SK-N-SH treated with all-trans-retinoic acid at 6 μM for 48 hours (cell line): Measurements from ENCODE around the gene GCLC.

ENCODE experiments used
- ATAC-seq: fragments of 200-7000 bp; cut with Tn5 transposase; 3 replicates; pipeline ENCODE4 v1.9.1; 2020; ENCODE audit warnings: mild to moderate bottlenecking, moderate library complexity
- ARNTL ChIP-seq: fragments of 450-650 bp; formaldehyde crosslinking; IDR thresholded peaks from 2 replicates; pipeline ENCODE4 v1.5.0; 2020; ENCODE audit warnings: low read depth, mild to moderate bottlenecking, moderate library complexity, borderline replicate concordance
- CSDC2 ChIP-seq: fragments of 250-450 bp; sonication (Bioruptor Pico); IDR thresholded peaks from 2 replicates; pipeline ENCODE4 v1.5.0; 2020; ENCODE audit warnings: mild to moderate bottlenecking, moderate library complexity
- ESRRG ChIP-seq: fragments of 250-450 bp; sonication (Bioruptor Pico); IDR thresholded peaks from 2 replicates; pipeline ENCODE4 v1.6.1; 2021; ENCODE audit warnings: mild to moderate bottlenecking
- GLIS3 ChIP-seq: fragments of 250-450 bp; sonication (Bioruptor Pico); IDR thresholded peaks from 2 replicates; pipeline ENCODE4 v1.5.0; 2020; ENCODE audit warnings: mild to moderate bottlenecking, moderate library complexity
- ISL1 ChIP-seq: fragments of 250-450 bp; sonication (Bioruptor Pico); IDR thresholded peaks from 2 replicates; pipeline ENCODE4 v2.1.2; 2022; ENCODE audit warnings: mild to moderate bottlenecking, moderate library complexity
- OSR1 ChIP-seq: fragments of 250-450 bp; sonication (Bioruptor Pico); IDR thresholded peaks from 2 replicates; pipeline ENCODE4 v1.8.0; 2022; ENCODE audit warnings: moderate library complexity, mild to moderate bottlenecking, inconsistent platforms
- PPARA ChIP-seq: fragments of 250-450 bp; sonication (Bioruptor Pico); IDR thresholded peaks from 2 replicates; pipeline ENCODE4 v1.5.0; 2020; ENCODE audit warnings: mild to moderate bottlenecking, borderline replicate concordance
- RARB ChIP-seq: fragments of 250-450 bp; sonication (Bioruptor Pico); IDR thresholded peaks from 2 replicates; pipeline ENCODE4 v1.8.0; 2021; ENCODE audit warnings: mild to moderate bottlenecking, moderate library complexity
- SNAI2 ChIP-seq: fragments of 250-450 bp; sonication (Bioruptor Pico); IDR thresholded peaks from 2 replicates; pipeline ENCODE4 v1.5.0; 2020; ENCODE audit warnings: mild to moderate bottlenecking, moderate library complexity
- TCF4 ChIP-seq: fragments of 250-450 bp; sonication (Bioruptor Pico); IDR thresholded peaks from 2 replicates; pipeline ENCODE4 v1.8.0; 2021; ENCODE audit warnings: mild to moderate bottlenecking, moderate library complexity, borderline replicate concordance
- TOX ChIP-seq: fragments of 250-450 bp; sonication (Bioruptor Pico); IDR thresholded peaks from 2 replicates; pipeline ENCODE4 v1.8.0; 2021; ENCODE audit warnings: mild to moderate bottlenecking, moderate library complexity, borderline replicate concordance
- ZC3H10 ChIP-seq: fragments of 250-450 bp; sonication (Bioruptor Pico); IDR thresholded peaks from 2 replicates; pipeline ENCODE4 v1.5.1; 2021; ENCODE audit warnings: mild to moderate bottlenecking, moderate library complexity
- ZFP3 ChIP-seq: fragments of 250-450 bp; sonication (Bioruptor Pico); IDR thresholded peaks from 2 replicates; pipeline ENCODE4 v1.5.0; 2020; ENCODE audit warnings: mild to moderate bottlenecking, moderate library complexity
- ZFP30 ChIP-seq: fragments of 450-650 bp; formaldehyde crosslinking; IDR thresholded peaks from 2 replicates; pipeline ENCODE4 v1.5.0; 2022; ENCODE audit warnings: mild to moderate bottlenecking, moderate library complexity
- ZNF565 ChIP-seq: fragments of 450-650 bp; formaldehyde crosslinking; conservative IDR thresholded peaks from 2 replicates; pipeline ENCODE4 v1.5.0; 2020; ENCODE audit warnings: low read depth, mild to moderate bottlenecking, moderate library complexity
- ZNF70 ChIP-seq: fragments of 450-650 bp; formaldehyde crosslinking; IDR thresholded peaks from 2 replicates; pipeline ENCODE4 v1.5.0; 2020; ENCODE audit warnings: mild to moderate bottlenecking, moderate library complexity
- TF ChIP-seq, protein P1 (sequence below): fragments of 250-450 bp; sonication (Bioruptor Pico); IDR thresholded peaks from 2 replicates; pipeline ENCODE4 v1.8.0; 2020; ENCODE audit warnings: mild to moderate bottlenecking, moderate library complexity, borderline replicate concordance
- TF ChIP-seq, protein P2 (sequence below): fragments of 250-450 bp; sonication (Bioruptor Pico); IDR thresholded peaks from 2 replicates; pipeline ENCODE4 v1.5.1; 2020; ENCODE audit warnings: low read depth, mild to moderate bottlenecking, moderate library complexity
- TF ChIP-seq, protein P3 (sequence below): fragments of 250-450 bp; sonication (Bioruptor Pico); IDR thresholded peaks from 2 replicates; pipeline ENCODE4 v1.5.1; 2021; ENCODE audit warnings: mild to moderate bottlenecking, moderate library complexity
- TF ChIP-seq, protein P4 (sequence below): fragments of 250-450 bp; sonication (Bioruptor Pico); IDR thresholded peaks from 2 replicates; pipeline ENCODE4 v1.5.0; 2020; ENCODE audit warnings: mild to moderate bottlenecking, moderate library complexity
- TF ChIP-seq, protein P5 (sequence below): fragments of 250-450 bp; sonication (Bioruptor Pico); IDR thresholded peaks from 2 replicates; pipeline ENCODE4 v1.8.0; 2021; ENCODE audit warnings: low read depth, mild to moderate bottlenecking, moderate library complexity, borderline replicate concordance

GCLC gene

DNA sequence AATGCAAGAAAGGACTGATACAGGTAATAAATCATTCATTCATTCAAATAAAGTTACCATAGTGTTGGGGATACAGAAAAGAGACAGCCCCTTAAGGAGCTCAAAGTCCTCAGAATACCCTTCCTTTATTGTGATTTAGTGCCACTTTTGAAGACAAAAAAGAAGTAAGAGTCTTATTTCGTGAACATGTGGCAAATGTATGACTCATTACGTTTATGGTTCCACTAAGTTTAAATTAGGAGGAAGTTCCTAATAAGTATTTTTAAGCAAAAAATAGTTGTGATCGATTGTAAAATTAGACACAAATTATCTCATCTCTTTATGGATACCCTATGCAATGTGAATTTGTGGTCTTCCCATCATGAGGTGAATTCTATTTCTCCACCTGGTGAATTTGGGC is 38.5 kb upstream of the GCLC start (continued):
- TF ChIP-seq GLIS3 (CRISPR knock-in tag) (no peak), ZNF70 (CRISPR knock-in tag) (no peak)
- TF ChIP-seq, protein P1, sequence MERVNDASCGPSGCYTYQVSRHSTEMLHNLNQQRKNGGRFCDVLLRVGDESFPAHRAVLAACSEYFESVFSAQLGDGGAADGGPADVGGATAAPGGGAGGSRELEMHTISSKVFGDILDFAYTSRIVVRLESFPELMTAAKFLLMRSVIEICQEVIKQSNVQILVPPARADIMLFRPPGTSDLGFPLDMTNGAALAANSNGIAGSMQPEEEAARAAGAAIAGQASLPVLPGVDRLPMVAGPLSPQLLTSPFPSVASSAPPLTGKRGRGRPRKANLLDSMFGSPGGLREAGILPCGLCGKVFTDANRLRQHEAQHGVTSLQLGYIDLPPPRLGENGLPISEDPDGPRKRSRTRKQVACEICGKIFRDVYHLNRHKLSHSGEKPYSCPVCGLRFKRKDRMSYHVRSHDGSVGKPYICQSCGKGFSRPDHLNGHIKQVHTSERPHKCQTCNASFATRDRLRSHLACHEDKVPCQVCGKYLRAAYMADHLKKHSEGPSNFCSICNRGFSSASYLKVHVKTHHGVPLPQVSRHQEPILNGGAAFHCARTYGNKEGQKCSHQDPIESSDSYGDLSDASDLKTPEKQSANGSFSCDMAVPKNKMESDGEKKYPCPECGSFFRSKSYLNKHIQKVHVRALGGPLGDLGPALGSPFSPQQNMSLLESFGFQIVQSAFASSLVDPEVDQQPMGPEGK (CRISPR knock-in tag): no peak
- TF ChIP-seq, protein P2, sequence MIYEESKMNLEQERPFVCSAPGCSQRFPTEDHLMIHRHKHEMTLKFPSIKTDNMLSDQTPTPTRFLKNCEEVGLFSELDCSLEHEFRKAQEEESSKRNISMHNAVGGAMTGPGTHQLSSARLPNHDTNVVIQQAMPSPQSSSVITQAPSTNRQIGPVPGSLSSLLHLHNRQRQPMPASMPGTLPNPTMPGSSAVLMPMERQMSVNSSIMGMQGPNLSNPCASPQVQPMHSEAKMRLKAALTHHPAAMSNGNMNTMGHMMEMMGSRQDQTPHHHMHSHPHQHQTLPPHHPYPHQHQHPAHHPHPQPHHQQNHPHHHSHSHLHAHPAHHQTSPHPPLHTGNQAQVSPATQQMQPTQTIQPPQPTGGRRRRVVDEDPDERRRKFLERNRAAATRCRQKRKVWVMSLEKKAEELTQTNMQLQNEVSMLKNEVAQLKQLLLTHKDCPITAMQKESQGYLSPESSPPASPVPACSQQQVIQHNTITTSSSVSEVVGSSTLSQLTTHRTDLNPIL (CRISPR knock-in tag): no peak

DNA sequence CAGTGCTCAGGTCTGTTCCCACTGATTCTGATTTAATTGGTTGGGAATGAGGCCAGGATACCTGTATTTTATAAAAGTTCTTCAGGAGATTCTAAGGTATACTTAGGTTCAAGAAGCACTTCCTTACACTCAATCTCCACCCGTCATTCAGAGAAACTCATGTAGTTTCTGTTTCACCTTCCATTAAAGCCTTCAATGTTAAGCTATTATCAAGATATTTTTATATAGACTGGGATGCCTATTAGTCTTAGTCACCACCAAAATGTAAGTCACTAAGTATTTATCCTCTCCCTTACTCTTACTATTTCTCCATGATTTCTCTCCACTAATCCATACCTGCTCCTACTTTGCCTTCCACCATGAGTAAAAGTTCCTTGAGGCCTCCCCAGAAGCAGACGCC is 38.1 kb upstream of the GCLC start:
- TF ChIP-seq TOX (CRISPR knock-in tag) (no peak), OSR1 (CRISPR knock-in tag) (no peak), TCF4 (CRISPR knock-in tag) (no peak), CSDC2 (CRISPR knock-in tag) (no peak), SNAI2 (CRISPR knock-in tag) (no peak), ESRRG (CRISPR knock-in tag) (no peak)
- no peak for ATAC-seq

DNA sequence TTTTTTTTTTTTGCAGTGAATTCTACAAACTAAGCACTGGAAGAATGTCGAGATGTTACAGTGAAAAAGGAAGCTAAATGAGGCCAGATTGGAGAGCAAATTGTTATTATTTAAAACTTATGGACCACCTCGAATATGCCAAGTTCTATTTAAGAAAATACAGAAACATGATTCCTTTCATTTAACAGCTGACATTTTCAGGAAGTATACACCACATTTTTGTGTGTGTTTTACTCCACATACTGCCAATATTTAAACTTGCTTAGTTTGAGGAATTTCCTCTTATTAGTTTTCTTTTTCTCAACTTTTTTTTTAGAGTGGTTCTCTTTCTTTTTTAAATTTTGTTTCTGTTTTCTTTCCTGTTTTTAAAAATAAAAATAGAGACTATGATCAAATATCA is 37.0 kb upstream of the GCLC start:
- ATAC-seq: no peak
- TF ChIP-seq ISL1 (CRISPR knock-in tag) (no peak), ESRRG (CRISPR knock-in tag) (no peak), ZNF565 (CRISPR knock-in tag) (no peak), GLIS3 (CRISPR knock-in tag) (no peak), ZFP30 (CRISPR knock-in tag) (no peak), ZC3H10 (no peak), ARNTL (CRISPR knock-in tag) (no peak), RARB (CRISPR knock-in tag) (no peak), PPARA (CRISPR knock-in tag) (no peak), ZFP3 (CRISPR knock-in tag) (no peak), OSR1 (CRISPR knock-in tag) (no peak), TCF4 (CRISPR knock-in tag) (no peak), ZNF70 (CRISPR knock-in tag) (no peak), TOX (CRISPR knock-in tag) (no peak)
- TF ChIP-seq, protein P3, sequence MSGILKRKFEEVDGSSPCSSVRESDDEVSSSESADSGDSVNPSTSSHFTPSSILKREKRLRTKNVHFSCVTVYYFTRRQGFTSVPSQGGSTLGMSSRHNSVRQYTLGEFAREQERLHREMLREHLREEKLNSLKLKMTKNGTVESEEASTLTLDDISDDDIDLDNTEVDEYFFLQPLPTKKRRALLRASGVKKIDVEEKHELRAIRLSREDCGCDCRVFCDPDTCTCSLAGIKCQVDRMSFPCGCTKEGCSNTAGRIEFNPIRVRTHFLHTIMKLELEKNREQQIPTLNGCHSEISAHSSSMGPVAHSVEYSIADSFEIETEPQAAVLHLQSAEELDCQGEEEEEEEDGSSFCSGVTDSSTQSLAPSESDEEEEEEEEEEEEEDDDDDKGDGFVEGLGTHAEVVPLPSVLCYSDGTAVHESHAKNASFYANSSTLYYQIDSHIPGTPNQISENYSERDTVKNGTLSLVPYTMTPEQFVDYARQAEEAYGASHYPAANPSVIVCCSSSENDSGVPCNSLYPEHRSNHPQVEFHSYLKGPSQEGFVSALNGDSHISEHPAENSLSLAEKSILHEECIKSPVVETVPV: no peak
- TF ChIP-seq, protein P4, sequence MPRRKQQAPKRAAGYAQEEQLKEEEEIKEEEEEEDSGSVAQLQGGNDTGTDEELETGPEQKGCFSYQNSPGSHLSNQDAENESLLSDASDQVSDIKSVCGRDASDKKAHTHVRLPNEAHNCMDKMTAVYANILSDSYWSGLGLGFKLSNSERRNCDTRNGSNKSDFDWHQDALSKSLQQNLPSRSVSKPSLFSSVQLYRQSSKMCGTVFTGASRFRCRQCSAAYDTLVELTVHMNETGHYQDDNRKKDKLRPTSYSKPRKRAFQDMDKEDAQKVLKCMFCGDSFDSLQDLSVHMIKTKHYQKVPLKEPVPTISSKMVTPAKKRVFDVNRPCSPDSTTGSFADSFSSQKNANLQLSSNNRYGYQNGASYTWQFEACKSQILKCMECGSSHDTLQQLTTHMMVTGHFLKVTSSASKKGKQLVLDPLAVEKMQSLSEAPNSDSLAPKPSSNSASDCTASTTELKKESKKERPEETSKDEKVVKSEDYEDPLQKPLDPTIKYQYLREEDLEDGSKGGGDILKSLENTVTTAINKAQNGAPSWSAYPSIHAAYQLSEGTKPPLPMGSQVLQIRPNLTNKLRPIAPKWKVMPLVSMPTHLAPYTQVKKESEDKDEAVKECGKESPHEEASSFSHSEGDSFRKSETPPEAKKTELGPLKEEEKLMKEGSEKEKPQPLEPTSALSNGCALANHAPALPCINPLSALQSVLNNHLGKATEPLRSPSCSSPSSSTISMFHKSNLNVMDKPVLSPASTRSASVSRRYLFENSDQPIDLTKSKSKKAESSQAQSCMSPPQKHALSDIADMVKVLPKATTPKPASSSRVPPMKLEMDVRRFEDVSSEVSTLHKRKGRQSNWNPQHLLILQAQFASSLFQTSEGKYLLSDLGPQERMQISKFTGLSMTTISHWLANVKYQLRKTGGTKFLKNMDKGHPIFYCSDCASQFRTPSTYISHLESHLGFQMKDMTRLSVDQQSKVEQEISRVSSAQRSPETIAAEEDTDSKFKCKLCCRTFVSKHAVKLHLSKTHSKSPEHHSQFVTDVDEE (CRISPR knock-in tag): no peak
- TF ChIP-seq, protein P5, sequence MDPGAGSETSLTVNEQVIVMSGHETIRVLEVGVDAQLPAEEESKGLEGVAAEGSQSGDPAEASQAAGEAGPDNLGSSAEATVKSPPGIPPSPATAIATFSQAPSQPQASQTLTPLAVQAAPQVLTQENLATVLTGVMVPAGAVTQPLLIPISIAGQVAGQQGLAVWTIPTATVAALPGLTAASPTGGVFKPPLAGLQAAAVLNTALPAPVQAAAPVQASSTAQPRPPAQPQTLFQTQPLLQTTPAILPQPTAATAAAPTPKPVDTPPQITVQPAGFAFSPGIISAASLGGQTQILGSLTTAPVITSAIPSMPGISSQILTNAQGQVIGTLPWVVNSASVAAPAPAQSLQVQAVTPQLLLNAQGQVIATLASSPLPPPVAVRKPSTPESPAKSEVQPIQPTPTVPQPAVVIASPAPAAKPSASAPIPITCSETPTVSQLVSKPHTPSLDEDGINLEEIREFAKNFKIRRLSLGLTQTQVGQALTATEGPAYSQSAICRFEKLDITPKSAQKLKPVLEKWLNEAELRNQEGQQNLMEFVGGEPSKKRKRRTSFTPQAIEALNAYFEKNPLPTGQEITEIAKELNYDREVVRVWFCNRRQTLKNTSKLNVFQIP (CRISPR knock-in tag): no peak
- TF ChIP-seq, protein P2 (CRISPR knock-in tag): no peak
